ENCODE results near the gene UVRAG. TPM values are rescaled to one million over a fixed set of nuclear protein-coding genes. Genes with fewer than 3 reads are reported as not detected.

Gene UVRAG
- polyA plus RNA-seq, 1 donor (not counting 4 experiments of a cell fraction or from before 2014, with no cell fraction given): 11.9 TPM

GRCh38 chr11:76155500-76156227 lies 340.7 kb downstream of the UVRAG start:
- DNase-seq (ENCODE audit: low read depth, low spot score) (no peak), FAIRE-seq (no peak)
- Histone ChIP-seq H2AFZ (ENCODE audit: control insufficient read depth, low read length) (no peak overlapping the region), H3K4me2 (ENCODE audit: control insufficient read depth, extremely low read depth, insufficient read depth, low read depth, low read length) (no peak overlapping the region), H3K36me3 (ENCODE audit: control insufficient read depth in 2 of 2, extremely low read depth in 1 of 2, insufficient read depth in 2 of 2, low read length in 2 of 2) (no peaks in the 10 kb centered on the region), H3K9me1 (ENCODE audit: control insufficient read depth, extremely low read depth, insufficient read depth, low read length) (no peaks in the 10 kb centered on the region), H4K20me1 (ENCODE audit: control insufficient read depth, extremely low read depth, insufficient read depth, low read length) (no peaks in the 10 kb centered on the region), H3K9ac (ENCODE audit: control insufficient read depth, extremely low read depth, insufficient read depth, low read length) (no peak overlapping the region), H3K79me2 (ENCODE audit: control insufficient read depth, insufficient read depth, low read length) (no peaks in the 10 kb centered on the region), H3K4me1 (ENCODE audit: control insufficient read depth, extremely low read depth, insufficient read depth, low read length) (peaks cover 17% of the 10 kb centered on the region), H3K4me3 (ENCODE audit: control insufficient read depth in 2 of 3, extremely low read depth in 1 of 3, insufficient read depth in 2 of 3, low read depth in 1 of 3, low read length in 3 of 3) (no peak overlapping the region), H3K27ac (ENCODE audit: control insufficient read depth, insufficient read depth, low read length) (no peak overlapping the region), H3K27me3 (ENCODE audit: control insufficient read depth, extremely low read depth, insufficient read depth, low read length) (peaks cover 7% of the 10 kb centered on the region), H3K9me3 (ENCODE audit: control insufficient read depth, low read depth, low read length) (no peaks in the 10 kb centered on the region)
- dilution Hi-C loops (cut with MboI; ENCODE audit: extremely low pct_ligation_motif_present, low sequenced_read_pairs): no loop called here
- TF ChIP-seq CTCF (optimal IDR thresholded peaks at IDR 0.05 in 1 of 3, IDR thresholded peaks at IDR 0.05 in 1 of 3, conservative IDR thresholded peaks at IDR 0.05 in 1 of 3; ENCODE audit: extremely low read depth in 1 of 3, insufficient read depth in 2 of 3, low read length in 3 of 3) (no peak), EZH2 (IDR thresholded peaks at IDR 0.05; ENCODE audit: low read length) (no peak)

GRCh38 chr11:76156971-76157427 lies 342.0 kb downstream of the UVRAG start:
- DNase-seq (ENCODE audit: low read depth, low spot score): no peak
- no peak overlapping the region for H3K4me3 ChIP-seq (ENCODE audit: control insufficient read depth in 2 of 3, extremely low read depth in 1 of 3, insufficient read depth in 2 of 3, low read depth in 1 of 3, low read length in 3 of 3)
- no peak overlapping the region for H3K9ac ChIP-seq (ENCODE audit: control insufficient read depth, extremely low read depth, insufficient read depth, low read length)
- H3K4me2 ChIP-seq (ENCODE audit: control insufficient read depth, extremely low read depth, insufficient read depth, low read depth, low read length): no peak overlapping the region
- H4K20me1 ChIP-seq (ENCODE audit: control insufficient read depth, extremely low read depth, insufficient read depth, low read length): no peaks in the 10 kb centered on the region
- no peak overlapping the region for H2AFZ ChIP-seq (ENCODE audit: control insufficient read depth, low read length)
- H3K4me1 ChIP-seq (ENCODE audit: control insufficient read depth, extremely low read depth, insufficient read depth, low read length): peaks cover 12% of the 10 kb centered on the region
- no peaks in the 10 kb centered on the region for H3K36me3 ChIP-seq (ENCODE audit: control insufficient read depth in 2 of 2, extremely low read depth in 1 of 2, insufficient read depth in 2 of 2, low read length in 2 of 2)
- no peak for FAIRE-seq
- H3K79me2 ChIP-seq (ENCODE audit: control insufficient read depth, insufficient read depth, low read length): no peaks in the 10 kb centered on the region
- H3K9me1 ChIP-seq (ENCODE audit: control insufficient read depth, extremely low read depth, insufficient read depth, low read length): no peaks in the 10 kb centered on the region
- no peak overlapping the region for H3K27ac ChIP-seq (ENCODE audit: control insufficient read depth, insufficient read depth, low read length)
- no peak for TF ChIP-seq EZH2 (IDR thresholded peaks at IDR 0.05; ENCODE audit: low read length)
- no peak for TF ChIP-seq CTCF (optimal IDR thresholded peaks at IDR 0.05 in 1 of 3, IDR thresholded peaks at IDR 0.05 in 1 of 3, conservative IDR thresholded peaks at IDR 0.05 in 1 of 3; ENCODE audit: extremely low read depth in 1 of 3, insufficient read depth in 2 of 3, low read length in 3 of 3)
- H3K27me3 ChIP-seq (ENCODE audit: control insufficient read depth, extremely low read depth, insufficient read depth, low read length): peaks cover 7% of the 10 kb centered on the region
- dilution Hi-C loops (cut with MboI; ENCODE audit: extremely low pct_ligation_motif_present, low sequenced_read_pairs): no loop called here
- no peaks in the 10 kb centered on the region for H3K9me3 ChIP-seq (ENCODE audit: control insufficient read depth, low read depth, low read length)
